Ectodermal cell (in vitro differentiated cells): ENCODE results near the gene OR1E2. TPM values are rescaled to one million over a fixed set of nuclear protein-coding genes. Genes with fewer than 3 reads are reported as not detected.
"Not testable (repeated sequence)": the region's sequence is repeated elsewhere in the genome, so short reads cannot be mapped to it uniquely, and the experiment has no call there.

Experiments
- H3K27ac ChIP-seq: 2 replicates; pipeline ENCODE4 v1.7.0; 2013; ENCODE audit warnings: mild to moderate bottlenecking, low read depth, low read length; ENCODE audit not compliant: insufficient read depth, poor library complexity, severe bottlenecking
- H3K27me3 ChIP-seq: 2 replicates; pipeline ENCODE4 v1.7.0; 2013; ENCODE audit warnings: mild to moderate bottlenecking, low read length; ENCODE audit not compliant: insufficient read depth, control insufficient read depth, poor library complexity, severe bottlenecking
- H3K36me3 ChIP-seq: one replicate; pipeline ENCODE4 v1.7.0; 2013; ENCODE audit warnings: low read length; ENCODE audit not compliant: control insufficient read depth, insufficient read depth
- H3K4me1 ChIP-seq: one replicate; pipeline ENCODE4 v1.7.0; 2013; ENCODE audit warnings: low read length; ENCODE audit not compliant: control insufficient read depth, insufficient read depth
- H3K4me3 ChIP-seq: 2 replicates; pipeline ENCODE4 v1.7.0; 2013; ENCODE audit warnings: low read depth, low read length, control low read depth; ENCODE audit not compliant: insufficient read depth
- H3K9me3 ChIP-seq: 2 replicates; pipeline ENCODE4 v1.7.0; 2013; ENCODE audit warnings: mild to moderate bottlenecking, low read length, moderate library complexity; ENCODE audit not compliant: control insufficient read depth
- WGBS, 2 experiments: methylation state at CpG; one replicate each; pipeline ENCODE4 v1.1.7; 2013; ENCODE audit warnings: missing lambda C conversion rate in 2 of 2; 5-methylcytosine and 5-hydroxymethylcytosine counted together
- polyA plus RNA-seq, 4 experiments: library from polyadenylated mRNA; stranded (reverse); fragments of 50-300 nt; gene quantifications; one replicate each; pipeline ENCODE4 v1.2.3, GENCODE V29; 2013

OR1E2 gene, protein sequence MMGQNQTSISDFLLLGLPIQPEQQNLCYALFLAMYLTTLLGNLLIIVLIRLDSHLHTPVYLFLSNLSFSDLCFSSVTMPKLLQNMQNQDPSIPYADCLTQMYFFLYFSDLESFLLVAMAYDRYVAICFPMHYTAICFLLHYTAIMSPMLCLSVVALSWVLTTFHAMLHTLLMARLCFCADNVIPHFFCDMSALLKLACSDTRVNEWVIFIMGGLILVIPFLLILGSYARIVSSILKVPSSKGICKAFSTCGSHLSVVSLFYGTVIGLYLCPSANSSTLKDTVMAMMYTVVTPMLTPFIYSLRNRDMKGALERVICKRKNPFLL
- not detected for polyA plus RNA-seq (2013, experiment 1 of 4)
- polyA plus RNA-seq (2013, experiment 2 of 4): not detected
- not detected for polyA plus RNA-seq (2013, experiment 3 of 4)
- polyA plus RNA-seq (2013, experiment 4 of 4): not detected

DNA sequence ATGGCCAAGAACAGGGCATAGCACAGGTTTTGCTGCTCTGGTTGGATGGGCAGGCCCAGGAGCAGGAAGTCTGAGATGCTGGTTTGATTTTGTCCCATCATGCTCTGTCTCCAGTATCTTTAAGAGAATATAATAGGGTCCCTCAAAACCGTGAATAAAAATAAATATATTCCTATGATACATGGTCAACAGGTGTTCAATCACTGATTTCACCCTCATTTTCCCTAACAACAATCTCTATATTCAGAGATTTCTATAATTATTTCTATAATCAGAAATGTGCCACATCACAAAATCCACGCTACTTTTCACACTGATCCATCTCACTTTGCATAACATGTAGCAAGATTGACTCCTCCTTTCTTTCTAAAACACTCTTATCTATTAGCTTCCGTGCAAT lies at the start of gene OR1E2:
Gene OR1E2, minus strand, starts transcription at position 101 of the 400 bp plus-strand sequence. Its CDS starts 0 bp downstream, at position 101.
- WGBS, 2 experiments: 74 to 80% methylated on average over 3 of the region's 3 CpGs
- H3K9me3 ChIP-seq: no peaks in the 10 kb centered on the region
- H3K4me1 ChIP-seq: no peaks in the 10 kb centered on the region
- H3K4me3 ChIP-seq: no peak within 1 kb of the TSS
- no peaks in the 10 kb centered on the region for H3K27me3 ChIP-seq
- H3K27ac ChIP-seq: no peak within 1 kb of the TSS
- no peaks in the 10 kb centered on the region for H3K36me3 ChIP-seq

DNA sequence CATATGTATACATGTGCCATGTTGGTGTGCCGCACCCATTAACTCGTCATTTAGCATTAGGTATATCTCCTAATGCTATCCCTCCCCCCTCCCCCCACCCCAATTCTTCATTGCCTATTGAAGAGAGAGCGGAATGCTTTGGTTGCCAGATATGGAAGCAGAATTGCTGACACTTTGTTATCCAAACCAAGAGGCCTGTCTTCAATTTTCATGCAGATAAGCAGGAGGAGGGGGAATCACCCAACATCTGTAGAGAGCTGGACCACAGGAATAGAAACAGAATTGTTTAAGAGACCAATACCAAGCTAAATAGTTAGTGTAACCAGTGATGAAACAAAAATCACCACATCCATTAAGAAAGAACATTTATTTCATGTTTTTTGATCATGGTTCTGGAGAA lies 49.2 kb upstream of the OR1E2 start:
- Histone ChIP-seq H3K27me3 (no peaks in the 10 kb centered on the region), H3K36me3 (no peaks in the 10 kb centered on the region), H3K4me3 (no peak overlapping the region), H3K4me1 (no peaks in the 10 kb centered on the region), H3K27ac (no peak overlapping the region), H3K9me3 (no peaks in the 10 kb centered on the region)
- WGBS, 2 experiments: 31% methylated on average over 1 of the region's 3 CpGs; no CpG with 5 or more reads in 1 of the 2 experiments

DNA sequence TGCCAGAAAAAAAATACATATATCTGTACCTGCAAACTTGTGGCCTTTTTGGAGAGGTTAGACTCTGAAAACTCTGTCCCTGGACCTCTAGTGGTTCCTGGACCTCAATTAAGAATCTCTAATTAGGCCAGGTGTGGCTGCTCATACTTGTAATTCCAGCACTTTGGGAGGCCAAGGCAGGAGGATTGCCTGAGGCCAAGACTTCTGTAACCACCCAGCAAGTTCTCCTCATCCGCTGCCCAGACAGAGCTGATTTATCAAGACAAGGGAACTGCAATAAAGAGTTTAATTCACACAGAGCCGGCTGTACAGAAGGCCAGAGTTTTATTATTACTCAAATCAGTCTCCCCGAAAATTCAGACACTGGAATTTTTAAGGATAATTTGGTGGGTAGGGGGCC lies 46.3 kb upstream of the OR1E2 start:
- H3K9me3 ChIP-seq: no peaks in the 10 kb centered on the region
- WGBS, 2 experiments: 90 to 95% methylated on average over 3 of the region's 3 CpGs
- H3K4me3 ChIP-seq: no peak overlapping the region
- H3K4me1 ChIP-seq: no peaks in the 10 kb centered on the region
- H3K36me3 ChIP-seq: no peaks in the 10 kb centered on the region
- H3K27me3 ChIP-seq: no peaks in the 10 kb centered on the region
- H3K27ac ChIP-seq: no peak overlapping the region

DNA sequence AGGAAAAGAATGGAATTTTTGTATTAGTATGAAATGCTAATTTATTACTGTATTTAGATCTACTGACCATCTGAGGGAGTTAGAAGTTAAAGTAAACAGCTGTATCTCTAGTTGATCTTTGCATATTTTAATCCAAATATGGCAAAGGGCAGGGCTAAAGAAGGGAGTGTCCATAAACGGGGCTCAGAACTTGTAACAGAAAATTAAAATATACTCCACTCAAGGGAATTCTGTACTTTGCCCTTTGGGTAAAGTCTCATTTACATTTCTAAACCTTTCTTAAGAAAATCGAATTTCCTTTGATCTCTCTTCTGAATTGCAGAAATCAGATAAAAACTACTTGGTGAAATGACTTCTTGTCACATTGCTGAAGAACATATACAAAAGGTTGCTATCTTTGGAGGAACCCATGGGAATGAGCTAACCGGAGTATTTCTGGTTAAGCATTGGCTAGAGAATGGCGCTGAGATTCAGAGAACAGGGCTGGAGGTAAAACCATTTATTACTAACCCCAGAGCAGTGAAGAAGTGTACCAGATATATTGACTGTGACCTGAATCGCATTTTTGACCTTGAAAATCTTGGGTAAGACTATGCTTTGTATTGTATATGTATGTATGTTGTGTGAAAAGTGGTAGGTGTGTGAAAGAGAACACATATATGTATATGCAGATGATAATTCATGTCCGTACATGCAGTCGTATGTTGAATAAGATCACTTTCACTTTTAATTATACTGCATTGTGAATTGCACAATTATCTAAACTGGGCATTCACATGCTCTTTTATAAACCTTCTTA lies 42.4 kb upstream of the OR1E2 start, which contains the start of gene ASPA:
Gene ASPA, plus strand, starts transcription at position 186 of the 799 bp plus-strand sequence. Its CDS starts 163 bp downstream, at position 349.
- Histone ChIP-seq H3K4me3 (no peak within 1 kb of the TSS), H3K27me3 (no peaks in the 10 kb centered on the region), H3K27ac (no peak within 1 kb of the TSS), H3K4me1 (no peaks in the 10 kb centered on the region), H3K9me3 (no peaks in the 10 kb centered on the region), H3K36me3 (no peaks in the 10 kb centered on the region)
- 89 to 90% methylated on average over 7 of the region's 7 CpGs for WGBS, 2 experiments

DNA sequence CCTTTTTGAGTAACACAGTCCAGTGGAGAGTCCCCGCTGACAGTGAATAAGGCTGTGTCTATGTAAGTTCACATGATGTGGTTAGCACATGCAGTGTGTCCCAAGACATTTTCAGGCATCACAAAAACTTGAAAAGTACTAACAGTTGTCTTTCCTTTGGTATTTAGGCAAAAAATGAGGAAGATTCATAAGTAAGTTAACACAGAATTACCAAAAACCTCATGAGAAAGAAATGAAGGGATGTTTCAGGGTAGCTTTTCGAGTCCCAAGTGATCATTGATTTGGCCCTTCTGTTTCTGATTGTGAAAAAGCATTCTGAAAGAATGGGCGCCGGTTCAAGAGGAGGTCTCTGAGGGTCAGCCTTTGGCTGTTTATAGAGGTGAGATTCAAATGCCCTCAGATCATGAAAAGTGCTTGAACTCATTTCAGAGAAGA lies 41.6 kb upstream of the OR1E2 start:
- Histone ChIP-seq H3K9me3 (no peaks in the 10 kb centered on the region), H3K4me3 (no peak overlapping the region), H3K27ac (no peak overlapping the region), H3K4me1 (no peaks in the 10 kb centered on the region), H3K27me3 (no peaks in the 10 kb centered on the region), H3K36me3 (no peaks in the 10 kb centered on the region)
- WGBS, 2 experiments: 95 to 96% methylated on average over 4 of the region's 4 CpGs

DNA sequence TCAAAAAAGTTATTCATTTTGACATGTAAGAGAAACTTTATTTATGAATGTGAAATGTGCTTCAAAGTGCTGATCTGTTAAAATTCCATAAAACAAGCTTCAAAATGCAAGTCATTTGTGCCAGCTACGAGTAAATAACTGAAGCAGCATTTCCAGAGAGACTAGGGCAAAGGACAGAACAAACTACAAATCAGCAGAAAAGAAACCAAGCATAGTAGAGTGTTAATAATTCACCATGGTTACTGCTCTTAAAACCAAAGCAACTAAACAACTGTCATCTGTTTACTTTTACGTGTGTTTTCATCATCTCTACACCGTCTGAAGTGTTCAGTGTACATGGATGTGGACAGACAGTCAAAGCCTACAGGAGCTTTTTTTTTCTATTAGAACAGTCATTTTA lies 40.6 kb upstream of the OR1E2 start:
- no peaks in the 10 kb centered on the region for H3K36me3 ChIP-seq
- 96 to 100% methylated on average over 3 of the region's 3 CpGs for WGBS, 2 experiments
- no peaks in the 10 kb centered on the region for H3K27me3 ChIP-seq

DNA sequence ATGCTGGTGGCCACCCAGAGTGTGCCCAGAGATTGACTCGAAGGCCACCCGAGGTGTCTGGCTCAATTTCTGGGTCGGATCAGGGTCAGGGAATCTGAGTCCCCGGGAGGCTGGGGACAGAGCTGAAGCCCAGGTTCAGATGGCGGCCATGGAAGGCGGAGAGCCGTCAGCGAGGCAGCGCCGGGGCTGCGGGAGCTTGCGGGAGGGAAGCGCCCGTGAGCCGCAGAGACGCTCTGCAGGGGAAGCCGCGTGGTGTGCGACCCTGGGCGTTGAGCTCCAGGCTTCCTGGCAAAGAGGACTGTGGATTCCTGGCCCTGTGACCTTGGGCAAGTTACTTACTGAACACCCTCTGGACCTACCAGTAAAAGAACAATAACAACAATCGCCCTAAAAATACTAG lies 38.5 kb upstream of the OR1E2 start:
- no peaks in the 10 kb centered on the region for H3K36me3 ChIP-seq
- 94 to 95% methylated on average over 21 of the region's 21 CpGs for WGBS, 2 experiments
- no peaks in the 10 kb centered on the region for H3K9me3 ChIP-seq
- no peaks in the 10 kb centered on the region for H3K4me1 ChIP-seq
- no peak overlapping the region for H3K4me3 ChIP-seq
- no peaks in the 10 kb centered on the region for H3K27me3 ChIP-seq
- no peak overlapping the region for H3K27ac ChIP-seq

More for the DNA sequence above, 40.6 kb upstream of the OR1E2 start:
- Histone ChIP-seq H3K27ac (no peak overlapping the region), H3K4me3 (no peak overlapping the region), H3K4me1 (no peaks in the 10 kb centered on the region), H3K9me3 (no peaks in the 10 kb centered on the region)

DNA sequence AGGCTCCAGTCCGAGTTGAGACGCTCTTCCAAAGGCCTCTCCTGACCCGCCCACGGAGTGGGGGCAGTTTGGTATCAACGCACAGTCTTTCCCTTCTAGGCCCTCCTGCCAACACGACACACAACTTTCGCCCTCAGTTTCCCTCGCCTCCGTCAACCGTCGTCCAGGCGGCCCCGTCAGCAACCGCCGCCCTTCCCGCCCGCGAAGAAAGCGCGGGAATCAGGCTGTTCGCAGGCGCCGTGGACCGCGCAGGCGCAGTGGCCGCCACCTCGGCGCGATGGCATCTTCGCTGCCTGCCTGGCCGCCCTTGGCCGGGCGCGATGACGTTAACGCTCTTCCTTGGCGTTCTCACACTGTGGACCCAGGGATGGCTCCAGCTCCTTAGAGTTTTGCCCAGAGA lies 38.0 kb upstream of the OR1E2 start, which contains the start of gene SPATA22:
Gene SPATA22, minus strand, starts transcription at position 221 of the 400 bp plus-strand sequence. CDS start 2,494 bp downstream, outside the sequence.
- Histone ChIP-seq H3K9me3 (no peaks in the 10 kb centered on the region), H3K27ac (no peak within 1 kb of the TSS), H3K4me3 (no peak within 1 kb of the TSS), H3K36me3 (no peaks in the 10 kb centered on the region), H3K4me1 (no peaks in the 10 kb centered on the region), H3K27me3 (no peaks in the 10 kb centered on the region)
- WGBS, 2 experiments: 95 to 96% methylated on average over 38 of the region's 38 CpGs

DNA sequence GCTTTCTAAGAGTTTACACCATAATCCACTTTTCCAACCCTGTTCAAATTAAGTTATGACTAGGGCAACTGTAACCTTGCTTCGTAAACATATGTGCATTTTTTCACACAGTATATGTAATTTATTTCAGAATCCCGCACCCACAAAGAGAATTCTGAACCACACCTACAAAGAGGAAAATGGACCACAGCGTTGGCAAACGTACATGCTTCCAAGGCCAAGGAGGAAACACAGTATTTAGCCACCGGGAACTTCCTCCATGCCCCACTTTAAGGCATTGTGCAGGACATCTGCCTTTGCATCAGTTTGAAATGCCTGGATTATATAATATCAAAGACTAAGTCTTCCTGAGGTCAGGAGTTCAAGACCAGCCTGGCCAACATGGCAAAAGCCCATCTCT lies 35.9 kb upstream of the OR1E2 start:
- H3K4me3 ChIP-seq: no peak overlapping the region
- no peak overlapping the region for H3K27ac ChIP-seq
- no peaks in the 10 kb centered on the region for H3K4me1 ChIP-seq
- 74 to 75% methylated on average over 5 of the region's 5 CpGs for WGBS, 2 experiments
- no peaks in the 10 kb centered on the region for H3K36me3 ChIP-seq
- no peaks in the 10 kb centered on the region for H3K9me3 ChIP-seq
- no peaks in the 10 kb centered on the region for H3K27me3 ChIP-seq

DNA sequence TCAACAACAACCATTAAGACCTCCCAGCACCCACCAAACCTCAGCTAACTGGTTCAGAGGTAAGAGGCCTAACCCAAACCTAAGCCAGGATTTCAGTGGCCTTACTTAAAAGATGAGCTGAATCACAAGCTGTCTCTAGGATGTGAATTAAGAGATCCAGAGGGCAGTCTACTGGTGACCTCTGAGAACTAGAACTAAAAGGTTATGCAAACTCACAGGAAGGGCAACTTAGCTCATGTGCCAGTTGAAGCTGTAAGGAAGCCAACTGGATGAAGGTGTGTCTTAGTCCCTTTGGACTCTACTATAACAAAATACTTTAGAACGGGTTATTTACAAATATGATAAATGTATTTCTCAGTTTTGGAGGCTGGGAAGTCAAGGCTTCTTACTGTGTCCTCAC lies 32.7 kb upstream of the OR1E2 start:
- not testable (repeated sequence) for H3K27ac ChIP-seq, H3K36me3 ChIP-seq, H3K4me1 ChIP-seq, H3K27me3 ChIP-seq, H3K4me3 ChIP-seq, H3K9me3 ChIP-seq
- WGBS, 2 experiments: 100% methylated on average over 1 of the region's 1 CpG; no CpG with 5 or more reads in 1 of the 2 experiments
